A549 treated with dexamethasone at 1 μM for 4 hours (cell line): ENCODE data around the gene ANKRD55. TPM values are rescaled to one million over a fixed set of nuclear protein-coding genes. Genes with fewer than 3 reads are reported as not detected.

ENCODE experiments used
- total RNA-seq: library from RNA; stranded (reverse); fragments of 200-300 nt; extraction: Qiagen RNA extraction; gene quantifications from 5 replicates; pipeline ENCODE4 v1.2.3, GENCODE V29; 2022

The ANKRD55 gene
- 0.06 TPM in 1 of 5 replicates, not detected in the others for total RNA-seq

DNA sequence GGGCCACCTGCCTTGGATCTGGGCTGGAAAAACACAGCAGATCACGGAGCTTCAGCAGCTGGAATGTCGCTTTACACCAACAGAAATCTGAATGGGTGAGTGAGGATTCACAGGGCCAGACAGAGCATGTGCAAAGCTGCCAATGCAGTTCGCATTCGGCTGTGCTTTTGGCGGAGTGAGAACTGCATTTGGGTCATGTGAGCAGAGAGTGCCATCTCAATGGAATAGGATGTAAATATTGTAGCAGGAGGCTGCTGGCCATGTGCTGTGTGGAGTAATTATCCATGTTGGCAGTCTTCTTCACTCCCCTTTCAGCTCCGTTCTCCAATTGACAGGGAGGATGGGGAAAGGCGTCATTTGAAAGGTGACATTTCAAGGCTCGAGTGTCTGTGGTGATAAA, at the start of gene ANKRD55:
TSS of gene ANKRD55 (minus strand) at position 101 of the 400 bp plus-strand sequence. CDS start 417 bp downstream, outside the sequence.

Other genes with a start within 250 kb of the ANKRD55 start
- 59.8 to 125 TPM (median 113 TPM) in 5 replicates for gene IL6ST, start 238.4 kb downstream of the ANKRD55 start, total RNA-seq